Measurements from ENCODE around the gene APBB2.

The APBB2 gene

DNA sequence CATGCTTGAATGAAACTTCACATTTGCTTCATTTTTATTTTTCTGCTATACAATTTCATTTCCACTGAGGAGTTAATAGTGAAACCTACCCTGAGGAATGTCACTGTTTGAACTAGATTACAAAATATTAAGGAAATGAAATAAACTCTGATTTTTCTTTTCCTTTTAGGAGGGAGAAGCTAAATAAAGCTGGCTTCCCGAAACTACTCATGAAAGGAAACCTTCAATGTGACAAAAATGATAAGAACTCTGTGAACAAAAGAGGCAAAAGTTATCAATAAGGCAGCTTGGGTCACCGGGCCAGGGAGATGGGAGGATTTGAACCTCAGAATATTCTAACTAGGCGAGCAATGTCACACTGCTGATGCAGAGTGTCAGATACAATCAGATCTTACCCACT lies 185.2 kb downstream of the APBB2 start:
- H3K27ac ChIP-seq: no peak overlapping the region
- TF ChIP-seq, protein P1, sequence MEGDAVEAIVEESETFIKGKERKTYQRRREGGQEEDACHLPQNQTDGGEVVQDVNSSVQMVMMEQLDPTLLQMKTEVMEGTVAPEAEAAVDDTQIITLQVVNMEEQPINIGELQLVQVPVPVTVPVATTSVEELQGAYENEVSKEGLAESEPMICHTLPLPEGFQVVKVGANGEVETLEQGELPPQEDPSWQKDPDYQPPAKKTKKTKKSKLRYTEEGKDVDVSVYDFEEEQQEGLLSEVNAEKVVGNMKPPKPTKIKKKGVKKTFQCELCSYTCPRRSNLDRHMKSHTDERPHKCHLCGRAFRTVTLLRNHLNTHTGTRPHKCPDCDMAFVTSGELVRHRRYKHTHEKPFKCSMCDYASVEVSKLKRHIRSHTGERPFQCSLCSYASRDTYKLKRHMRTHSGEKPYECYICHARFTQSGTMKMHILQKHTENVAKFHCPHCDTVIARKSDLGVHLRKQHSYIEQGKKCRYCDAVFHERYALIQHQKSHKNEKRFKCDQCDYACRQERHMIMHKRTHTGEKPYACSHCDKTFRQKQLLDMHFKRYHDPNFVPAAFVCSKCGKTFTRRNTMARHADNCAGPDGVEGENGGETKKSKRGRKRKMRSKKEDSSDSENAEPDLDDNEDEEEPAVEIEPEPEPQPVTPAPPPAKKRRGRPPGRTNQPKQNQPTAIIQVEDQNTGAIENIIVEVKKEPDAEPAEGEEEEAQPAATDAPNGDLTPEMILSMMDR (conservative IDR thresholded peaks at IDR 0.05): no peak
- no peak for TF ChIP-seq ZFX (IDR thresholded peaks at IDR 0.05)

GRCh38 chr4:41028392-41029076 lies 185.8 kb downstream of the APBB2 start:
- TF ChIP-seq, protein P1 (conservative IDR thresholded peaks at IDR 0.05): no peak
- TF ChIP-seq ZFX (IDR thresholded peaks at IDR 0.05): no peak
- H3K27ac ChIP-seq: no peak overlapping the region

GRCh38 chr4:41026971-41027370 lies 187.4 kb downstream of the APBB2 start:
- no peak overlapping the region for H3K27ac ChIP-seq
- TF ChIP-seq ZFX (IDR thresholded peaks at IDR 0.05): no peak
- TF ChIP-seq, protein P1 (conservative IDR thresholded peaks at IDR 0.05): no peak

GRCh38 chr4:41025824-41026223 lies 188.5 kb downstream of the APBB2 start:
- TF ChIP-seq ZFX (IDR thresholded peaks at IDR 0.05): no peak
- TF ChIP-seq, protein P1 (conservative IDR thresholded peaks at IDR 0.05): no peak
- H3K27ac ChIP-seq: no peak overlapping the region

GRCh38 chr4:41024556-41025491 lies 189.5 kb downstream of the APBB2 start:
- TF ChIP-seq ZFX (IDR thresholded peaks at IDR 0.05): no peak
- TF ChIP-seq, protein P1 (conservative IDR thresholded peaks at IDR 0.05): no peak
- H3K27ac ChIP-seq: no peak overlapping the region

GRCh38 chr4:41022116-41022515 lies 192.2 kb downstream of the APBB2 start:
- TF ChIP-seq, protein P1 (conservative IDR thresholded peaks at IDR 0.05): no peak
- TF ChIP-seq ZFX (IDR thresholded peaks at IDR 0.05): no peak
- no peak overlapping the region for H3K27ac ChIP-seq
